GM04504 (cell line): ENCODE results near the gene EFHD2.
"Not testable (repeated sequence)": the region's sequence is repeated elsewhere in the genome, so short reads cannot be mapped to it uniquely, and the experiment has no call there.

Source experiments
- DNase-seq: peaks from one replicate; pipeline ENCODE4 v3.0.0-alpha.2; 2012; ENCODE audit warnings: low read depth

The EFHD2 gene, protein sequence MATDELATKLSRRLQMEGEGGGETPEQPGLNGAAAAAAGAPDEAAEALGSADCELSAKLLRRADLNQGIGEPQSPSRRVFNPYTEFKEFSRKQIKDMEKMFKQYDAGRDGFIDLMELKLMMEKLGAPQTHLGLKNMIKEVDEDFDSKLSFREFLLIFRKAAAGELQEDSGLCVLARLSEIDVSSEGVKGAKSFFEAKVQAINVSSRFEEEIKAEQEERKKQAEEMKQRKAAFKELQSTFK

DNA sequence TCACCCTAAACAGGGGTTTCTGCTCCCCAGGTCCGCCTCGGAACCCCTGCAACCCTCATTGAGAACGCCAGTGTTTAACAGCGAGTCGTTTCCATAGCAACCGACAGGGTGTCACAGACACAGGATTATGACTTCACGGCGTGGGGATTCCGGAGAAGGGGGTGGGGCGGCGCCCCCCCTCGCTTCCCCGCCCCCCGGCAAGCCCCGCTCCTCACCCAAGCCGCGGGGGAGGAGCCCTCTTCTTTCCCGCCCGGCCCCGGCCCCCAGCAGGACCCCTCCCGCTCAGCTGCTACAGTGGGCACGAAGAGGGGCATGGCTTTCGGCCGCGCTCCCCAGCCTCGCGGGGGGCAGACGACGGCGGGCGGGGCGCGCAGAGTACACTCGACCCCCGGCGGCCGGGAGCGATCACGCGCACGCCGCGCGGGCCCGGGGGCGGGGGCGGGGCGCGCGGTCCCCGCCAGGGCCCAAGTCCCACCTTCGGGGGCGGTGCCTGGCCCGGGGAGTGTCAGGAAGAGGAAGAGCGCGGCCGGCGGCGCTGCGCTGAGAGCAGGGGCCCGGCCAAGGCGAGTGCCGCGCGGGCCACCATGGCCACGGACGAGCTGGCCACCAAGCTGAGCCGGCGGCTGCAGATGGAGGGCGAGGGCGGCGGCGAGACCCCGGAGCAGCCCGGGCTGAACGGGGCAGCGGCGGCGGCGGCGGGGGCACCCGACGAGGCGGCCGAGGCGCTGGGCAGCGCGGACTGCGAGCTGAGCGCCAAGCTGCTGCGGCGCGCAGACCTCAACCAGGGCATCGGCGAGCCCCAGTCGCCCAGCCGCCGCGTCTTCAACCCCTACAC lies at the start of gene EFHD2:
TSS of gene EFHD2 (plus strand) at position 501 of the 835 bp plus-strand sequence. CDS start at position 585, 84 bp downstream.
- no peak for DNase-seq

DNA sequence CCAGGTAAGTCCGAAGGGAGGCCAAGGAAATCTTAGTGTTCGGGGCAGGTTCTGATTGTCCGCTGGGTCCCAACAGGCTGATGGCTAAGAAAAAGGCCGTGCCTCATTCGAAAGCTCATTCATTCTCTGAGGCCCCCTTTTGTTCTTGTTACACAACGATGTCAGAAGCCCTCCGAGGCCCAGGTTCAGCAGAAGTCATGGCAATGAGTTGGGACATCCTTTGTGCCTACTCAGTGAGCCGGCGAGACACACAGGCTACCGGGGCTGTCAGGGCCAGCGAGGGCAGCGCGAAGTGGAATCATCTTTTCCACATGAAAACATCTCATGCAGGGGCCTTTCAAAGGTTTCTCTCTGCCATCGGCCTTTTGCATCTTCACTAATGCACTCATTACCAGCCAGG lies 49.0 kb upstream of the EFHD2 start:
- DNase-seq: no peak

DNA sequence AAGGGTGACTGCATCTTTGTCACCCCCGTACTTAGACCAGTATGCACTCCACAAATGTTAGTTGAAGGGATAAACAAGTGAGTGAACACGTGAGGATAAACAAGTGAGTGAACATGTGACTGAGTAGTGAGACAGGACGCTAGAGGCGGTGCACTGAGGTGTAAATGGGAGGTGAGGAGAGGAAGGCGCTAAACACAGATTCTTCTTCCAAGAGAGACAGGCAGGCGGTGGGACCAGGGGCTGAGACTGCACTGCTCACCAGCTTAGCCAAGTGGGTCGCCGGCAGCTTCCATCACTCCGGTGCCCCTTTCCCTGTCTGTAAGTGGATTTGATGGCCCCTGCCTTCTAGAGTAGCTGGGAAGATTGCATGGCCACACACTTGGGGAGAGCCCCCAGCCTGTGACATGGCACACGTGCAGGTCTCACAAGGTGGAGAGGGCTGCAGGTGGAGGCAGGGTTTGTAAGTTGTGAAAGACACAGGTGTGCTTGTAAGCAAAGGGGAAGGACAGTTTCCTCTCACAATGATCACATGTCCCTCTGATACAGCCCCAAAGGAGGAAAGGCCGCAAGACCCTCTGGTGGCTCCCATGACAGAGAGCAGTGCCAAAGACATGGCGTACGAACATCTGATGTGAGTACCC lies 47.5 kb upstream of the EFHD2 start:
- no peak for DNase-seq

DNA sequence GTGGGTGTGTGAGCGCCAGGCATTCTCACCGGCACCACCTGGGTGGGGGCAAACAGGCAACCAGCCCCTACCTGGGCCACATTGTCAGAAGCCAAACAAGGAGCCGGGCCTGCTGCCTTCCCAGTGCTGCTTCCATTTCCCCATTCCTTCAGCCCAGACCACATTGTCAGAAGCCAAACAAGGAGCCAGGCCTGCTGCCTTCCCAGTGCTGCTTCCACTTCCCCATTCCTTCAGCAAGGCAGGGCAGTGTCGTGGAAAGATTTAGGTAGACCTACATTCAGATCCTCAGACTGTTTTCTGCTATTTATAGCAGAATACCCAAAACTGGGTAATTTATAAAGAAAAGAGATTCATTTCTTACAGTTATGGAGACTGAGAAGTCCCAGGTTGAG lies 47.0 kb upstream of the EFHD2 start:
- no peak for DNase-seq

DNA sequence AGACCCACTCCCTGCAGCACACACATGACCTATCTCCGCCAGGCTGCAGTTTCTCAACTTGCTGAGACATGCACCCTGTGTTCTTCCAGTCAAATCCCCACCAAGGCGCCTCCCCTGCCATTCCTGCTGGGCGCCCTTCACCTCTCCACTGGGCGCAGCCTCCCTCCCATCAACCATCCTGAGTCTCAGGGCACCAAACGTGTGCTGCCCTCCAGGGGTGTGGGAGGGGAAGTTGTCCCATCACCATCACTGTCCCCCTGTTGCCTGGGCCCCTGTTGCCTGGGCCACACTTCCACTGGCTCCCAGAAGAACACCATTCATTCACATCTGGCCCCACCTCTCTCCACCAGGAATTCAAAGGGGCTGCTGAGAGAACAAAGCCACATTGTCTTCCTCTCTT lies 44.9 kb upstream of the EFHD2 start:
- DNase-seq: no peak

DNA sequence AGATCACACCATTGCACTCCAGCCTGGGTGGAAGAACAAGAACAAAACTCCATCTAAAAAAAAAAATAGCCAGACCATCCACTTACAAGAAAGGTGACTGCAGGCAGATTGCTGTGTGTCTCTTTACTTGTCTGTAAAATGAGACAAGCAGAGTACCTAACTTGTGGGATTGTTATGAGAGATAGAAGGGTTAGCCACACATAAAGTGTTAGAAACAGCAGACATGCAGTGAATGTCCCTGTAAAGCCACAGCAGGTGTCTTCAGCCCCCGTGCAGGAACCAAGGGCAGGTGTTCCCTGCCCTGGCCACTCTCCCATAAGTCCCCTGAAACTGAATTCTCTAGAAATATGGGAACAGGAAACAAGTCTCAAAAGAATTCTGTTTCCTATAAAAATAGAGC lies 40.8 kb upstream of the EFHD2 start:
- DNase-seq: no peak

DNA sequence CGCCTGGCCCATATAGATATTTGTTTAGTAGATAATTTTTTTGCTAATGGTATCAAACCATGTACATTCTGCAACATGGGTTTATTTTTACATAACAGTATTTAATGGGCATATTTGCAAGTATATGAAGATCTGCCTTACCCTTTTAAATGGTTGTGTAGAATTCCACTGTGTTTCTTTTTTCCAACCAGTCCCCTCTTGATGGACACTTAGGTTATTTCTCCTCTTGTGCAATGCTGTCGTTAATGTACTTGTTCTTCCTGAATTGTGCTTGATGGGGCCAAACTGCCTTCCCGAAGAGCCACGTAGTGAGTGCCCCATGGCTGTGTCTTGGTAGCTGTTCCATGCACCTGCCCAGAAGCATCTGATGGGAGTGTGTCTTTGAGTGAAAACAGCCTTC lies 39.4 kb upstream of the EFHD2 start:
- DNase-seq: no peak

DNA sequence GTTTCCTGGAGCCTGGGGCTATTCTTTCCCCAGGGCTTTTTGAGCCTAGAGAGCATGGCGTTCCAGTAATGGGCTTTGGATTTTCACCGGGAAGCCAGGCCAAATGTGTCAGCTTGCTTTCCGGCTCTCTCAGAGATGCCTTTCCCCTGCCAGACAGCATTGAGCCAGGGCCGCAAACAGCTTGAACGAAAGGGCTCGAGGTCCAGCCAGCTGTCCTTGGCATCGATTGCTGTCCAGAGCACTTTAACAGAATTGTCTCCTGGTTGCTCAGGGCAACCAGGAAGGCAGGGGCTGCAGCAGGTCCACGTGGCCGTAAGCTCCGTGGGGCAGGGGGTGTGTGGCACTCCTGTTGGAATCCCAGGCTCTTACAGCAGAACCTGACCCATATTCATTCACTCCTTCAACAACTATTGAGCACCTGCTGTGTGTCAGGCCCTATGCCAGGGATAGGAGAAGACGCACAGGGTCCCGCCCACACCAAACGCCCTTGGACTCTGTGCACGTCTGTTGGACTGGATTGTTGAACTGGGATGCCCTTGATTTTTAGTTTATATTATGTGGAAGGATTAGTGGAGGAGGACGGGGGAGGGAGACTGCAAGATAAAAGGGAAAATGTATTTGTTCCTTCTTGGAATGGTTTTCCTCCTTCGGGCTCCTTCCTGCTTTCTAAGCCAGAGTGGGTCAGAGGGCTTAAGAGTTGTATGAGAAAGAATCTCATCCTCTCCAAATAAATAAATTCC lies 38.7 kb upstream of the EFHD2 start:
- no peak for DNase-seq

DNA sequence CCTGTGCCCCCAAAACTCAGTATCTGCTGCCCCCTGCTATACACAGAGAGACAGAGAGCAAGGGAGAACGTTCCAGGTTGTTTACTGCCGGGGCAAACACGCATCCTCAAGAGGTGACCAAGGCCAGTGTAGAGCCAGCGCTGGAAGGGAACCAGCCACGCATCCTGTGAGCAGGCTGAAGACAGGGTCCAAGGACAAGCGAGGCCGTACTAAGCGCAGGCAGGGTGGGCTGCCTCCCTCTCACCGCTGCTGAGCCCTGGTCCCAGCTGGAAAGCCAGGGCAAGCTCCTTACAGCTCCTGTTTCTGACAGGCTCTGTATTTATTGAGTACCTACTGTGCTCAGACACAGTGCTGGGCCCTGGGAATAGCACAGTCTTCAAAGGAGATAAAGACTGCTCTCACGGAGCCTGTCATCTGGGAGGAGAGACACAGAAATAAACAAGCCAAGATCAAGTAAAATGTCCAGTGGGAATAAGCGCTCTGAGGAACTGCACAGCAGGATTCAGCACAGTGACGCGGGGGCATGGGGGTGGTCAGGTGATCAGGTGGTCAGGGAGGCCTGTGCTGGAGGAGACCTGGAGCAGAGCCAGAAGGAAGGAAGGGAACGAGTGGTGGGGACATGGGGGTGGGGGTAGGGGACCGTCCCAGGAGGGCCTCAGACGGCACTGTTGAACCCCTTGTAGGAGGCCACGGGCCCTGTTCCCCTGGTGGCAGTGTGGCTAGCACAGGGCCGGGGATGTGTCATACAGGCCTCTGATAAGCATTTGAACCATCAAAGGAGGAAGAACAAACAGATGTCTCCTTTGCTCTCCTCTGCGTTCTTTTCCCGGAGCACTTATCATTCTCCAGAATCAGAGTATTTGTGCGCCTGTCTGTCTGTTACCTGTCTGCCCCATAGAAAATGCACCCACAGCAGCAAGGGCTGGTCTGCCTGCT lies 37.8 kb upstream of the EFHD2 start:
- DNase-seq: no peak

DNA sequence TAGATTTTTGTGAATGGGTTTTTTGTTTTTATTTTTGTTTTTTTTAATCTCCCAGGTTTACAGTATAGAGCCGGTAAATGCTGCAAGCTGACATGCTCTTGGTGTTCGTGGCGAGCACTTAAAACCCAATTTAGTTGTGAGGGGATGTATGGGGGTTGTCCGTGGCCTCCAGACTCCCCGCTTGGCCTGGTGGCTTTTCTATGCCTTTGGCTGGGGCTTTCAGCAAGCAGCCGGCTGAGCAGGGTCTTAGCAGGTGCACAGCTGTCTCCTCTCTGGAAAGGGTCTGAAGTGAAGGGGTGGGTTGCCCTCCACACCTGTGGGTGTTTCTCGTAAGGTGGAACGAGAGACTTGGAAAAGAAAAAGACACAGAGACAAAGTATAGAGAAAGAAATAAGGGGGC lies 31.0 kb upstream of the EFHD2 start:
- DNase-seq: no peak

DNA sequence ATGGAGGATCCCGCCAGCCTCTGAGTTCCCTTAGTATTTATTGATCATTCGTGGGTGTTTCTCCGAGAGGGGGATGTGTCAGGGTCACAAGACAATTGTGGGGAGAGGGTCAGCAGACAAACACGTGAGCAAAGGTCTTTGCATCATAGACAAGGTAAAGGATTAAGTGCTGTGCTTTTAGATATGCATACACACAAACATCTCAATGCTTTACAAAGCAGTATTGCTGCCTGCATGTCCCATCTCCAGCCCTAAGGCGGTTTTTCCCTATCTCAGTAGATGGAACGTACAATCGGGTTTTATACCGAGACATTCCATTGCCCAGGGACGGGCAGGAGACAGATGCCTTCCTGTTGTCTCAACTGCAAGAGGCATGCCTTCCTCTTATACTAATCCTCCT lies 30.5 kb upstream of the EFHD2 start:
- not testable (repeated sequence) for DNase-seq

DNA sequence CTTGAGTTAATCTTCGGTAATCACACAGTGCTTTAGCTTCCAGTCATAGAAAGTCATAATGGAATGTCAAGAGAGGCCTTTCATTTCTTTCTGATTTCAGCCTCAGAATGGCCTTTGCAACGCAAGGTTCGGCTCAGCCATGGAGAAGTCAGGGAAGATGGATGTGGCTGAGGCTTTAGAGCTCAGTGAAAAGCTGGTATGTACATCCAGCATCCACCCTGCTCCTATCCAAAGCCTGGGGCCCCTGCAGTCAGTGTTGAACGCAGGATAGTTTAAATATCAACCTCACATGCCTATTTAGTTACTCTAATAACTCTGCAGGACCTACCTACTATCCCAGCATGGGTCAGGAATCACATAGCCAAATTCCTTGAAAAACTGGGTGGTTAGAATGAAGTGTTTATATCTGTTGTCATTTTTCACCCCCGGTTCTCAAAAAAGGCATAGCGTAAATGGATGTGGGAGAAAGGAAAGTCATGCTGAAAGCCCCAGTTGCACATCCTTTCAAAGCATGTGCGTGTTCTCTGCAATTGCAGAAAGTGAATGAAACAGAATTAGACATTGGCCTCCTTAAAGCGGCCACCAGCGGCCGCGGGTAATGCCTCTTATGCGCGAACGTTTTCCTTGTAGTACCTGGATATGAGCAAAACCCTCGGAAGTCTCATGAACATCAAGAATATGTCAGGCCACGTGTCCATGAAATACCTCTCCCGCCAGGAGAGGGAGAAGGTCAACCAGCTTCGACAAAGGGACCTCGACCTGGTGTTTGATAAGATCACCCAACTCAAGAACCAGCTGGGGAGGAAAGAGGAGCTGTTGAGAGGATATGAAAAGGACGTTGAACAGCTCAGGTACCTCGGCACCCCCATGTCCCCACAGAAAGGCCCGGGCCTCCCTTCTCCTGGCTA lies 28.8 kb upstream of the EFHD2 start:
- DNase-seq: no peak

DNA sequence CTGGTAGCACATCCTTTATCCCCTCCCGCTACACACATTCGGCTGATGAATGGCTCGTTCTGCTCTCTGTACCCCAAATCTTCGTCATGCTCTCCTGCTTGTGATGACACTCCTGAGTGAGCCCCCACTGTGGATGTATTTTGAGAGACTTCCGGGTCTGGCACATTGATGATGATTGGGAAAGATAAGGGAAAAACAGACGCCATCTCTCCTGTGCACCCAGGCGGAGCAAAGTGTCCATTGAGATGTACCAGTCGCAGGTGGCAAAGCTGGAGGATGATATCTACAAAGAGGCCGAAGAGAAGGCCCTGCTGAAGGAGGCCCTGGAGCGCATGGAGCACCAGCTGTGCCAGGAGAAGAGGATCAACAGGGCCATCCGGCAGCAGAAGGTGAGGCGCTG lies 27.9 kb upstream of the EFHD2 start:
- DNase-seq: no peak

DNA sequence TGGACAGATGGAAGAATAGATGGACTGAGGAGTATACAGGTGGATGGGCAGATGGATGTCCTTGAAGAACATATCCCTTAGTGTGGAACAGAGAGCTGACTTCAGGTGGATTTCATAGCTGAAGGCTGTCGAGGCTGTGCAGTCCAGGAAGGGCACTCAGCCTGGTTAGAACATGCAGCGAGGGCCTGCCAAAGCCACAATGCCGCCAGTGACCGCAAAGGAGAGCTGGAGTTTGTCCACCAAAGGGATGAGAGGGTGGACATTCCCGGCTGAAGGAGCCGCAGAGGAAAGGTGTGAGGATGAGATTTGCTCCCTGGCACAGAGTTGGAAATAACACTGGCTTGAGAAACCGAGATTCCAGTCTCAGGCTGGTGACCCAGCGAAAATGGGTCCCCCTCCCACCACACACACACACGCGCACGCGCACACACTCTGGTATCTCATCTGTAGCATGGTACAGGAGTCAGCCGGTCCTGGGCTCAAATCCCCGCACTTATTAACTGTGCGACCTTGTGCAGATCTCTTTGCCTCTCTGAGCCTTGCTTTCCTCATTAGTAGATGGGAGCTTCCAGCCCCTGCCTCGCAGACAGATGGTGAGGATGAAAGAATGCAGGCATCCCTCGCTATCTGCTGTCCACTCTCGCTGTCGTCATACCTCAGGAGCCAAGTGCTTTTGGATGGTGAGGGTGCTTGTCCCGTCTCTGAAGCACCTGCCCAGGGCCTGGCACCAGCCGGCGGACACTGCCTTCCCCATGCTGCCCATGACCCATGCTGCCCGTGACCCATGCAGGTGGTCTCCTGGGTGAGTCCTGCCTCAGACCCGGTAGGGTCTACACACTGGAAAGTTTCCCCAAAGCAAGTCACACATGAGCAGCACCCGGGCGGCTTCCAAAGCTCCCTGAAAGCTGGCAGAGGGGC lies 26.8 kb upstream of the EFHD2 start:
- no peak for DNase-seq

DNA sequence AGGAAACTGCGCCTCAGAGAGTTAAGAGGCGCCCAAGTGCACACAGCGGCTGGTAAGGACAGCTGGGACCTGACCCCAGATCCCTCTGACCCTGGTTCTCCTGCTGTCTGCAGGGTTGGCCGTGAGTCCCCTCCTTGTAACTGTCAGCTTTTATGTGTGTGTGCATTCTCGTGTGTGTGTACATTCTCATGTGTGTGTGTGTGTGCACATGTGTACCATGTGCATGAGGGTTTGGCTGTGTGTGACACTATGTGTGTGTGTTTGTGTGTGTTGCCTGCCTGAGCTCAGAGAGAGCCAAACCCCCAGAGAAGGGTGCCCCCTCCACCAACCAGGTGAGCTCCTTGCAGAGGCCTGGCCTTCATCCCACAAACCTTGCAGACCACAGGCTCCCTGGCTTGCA lies 25.9 kb upstream of the EFHD2 start:
- DNase-seq: no peak

DNA sequence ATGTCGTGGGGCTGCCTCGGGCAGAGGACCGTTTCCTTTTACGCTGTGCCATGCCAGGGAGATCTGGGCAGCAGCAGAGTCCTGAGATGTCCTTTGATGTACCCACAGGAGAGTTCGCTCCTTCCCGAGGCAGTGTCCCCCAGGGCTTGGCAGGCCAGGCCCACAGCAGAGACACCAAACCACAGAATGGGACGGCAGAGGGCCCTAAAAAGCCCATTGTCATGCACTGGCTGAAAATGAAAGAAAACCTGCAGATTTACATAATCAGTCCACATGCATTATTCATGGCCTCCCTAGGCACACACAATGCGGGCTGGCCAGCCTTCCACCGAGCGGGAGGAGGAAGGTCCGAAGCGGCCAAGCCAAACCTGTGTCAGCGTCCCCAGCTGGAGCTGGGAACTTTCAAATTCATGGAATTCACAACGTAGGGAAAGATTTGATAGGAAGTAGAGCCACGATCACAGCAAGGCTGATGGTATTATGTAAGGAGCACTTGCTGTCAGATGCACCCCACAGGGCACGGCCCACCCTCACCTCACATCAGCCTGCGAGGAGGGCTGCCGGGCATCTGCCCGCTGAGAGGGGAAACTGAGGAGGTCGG lies 25.3 kb upstream of the EFHD2 start:
- DNase-seq: peak; percentile 15

DNA sequence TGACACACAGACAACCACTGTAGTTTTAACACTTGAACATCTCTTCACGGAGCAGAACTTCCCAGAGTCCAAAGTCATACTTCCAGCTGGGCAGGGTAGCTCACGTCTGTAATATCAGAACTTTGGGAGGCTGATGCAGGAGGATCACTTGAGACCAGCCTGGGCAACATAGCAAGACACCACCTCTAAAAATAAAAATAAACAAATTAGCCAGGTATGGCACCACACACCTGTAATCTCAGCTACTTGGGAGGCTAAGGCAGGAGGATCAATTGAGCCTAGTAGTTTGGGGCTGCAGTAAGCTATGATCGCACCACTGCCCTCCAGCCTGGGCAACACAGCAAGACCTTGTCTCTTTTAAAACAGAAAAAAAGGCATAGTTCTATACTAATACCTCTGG lies 24.3 kb upstream of the EFHD2 start:
- DNase-seq: no peak

DNA sequence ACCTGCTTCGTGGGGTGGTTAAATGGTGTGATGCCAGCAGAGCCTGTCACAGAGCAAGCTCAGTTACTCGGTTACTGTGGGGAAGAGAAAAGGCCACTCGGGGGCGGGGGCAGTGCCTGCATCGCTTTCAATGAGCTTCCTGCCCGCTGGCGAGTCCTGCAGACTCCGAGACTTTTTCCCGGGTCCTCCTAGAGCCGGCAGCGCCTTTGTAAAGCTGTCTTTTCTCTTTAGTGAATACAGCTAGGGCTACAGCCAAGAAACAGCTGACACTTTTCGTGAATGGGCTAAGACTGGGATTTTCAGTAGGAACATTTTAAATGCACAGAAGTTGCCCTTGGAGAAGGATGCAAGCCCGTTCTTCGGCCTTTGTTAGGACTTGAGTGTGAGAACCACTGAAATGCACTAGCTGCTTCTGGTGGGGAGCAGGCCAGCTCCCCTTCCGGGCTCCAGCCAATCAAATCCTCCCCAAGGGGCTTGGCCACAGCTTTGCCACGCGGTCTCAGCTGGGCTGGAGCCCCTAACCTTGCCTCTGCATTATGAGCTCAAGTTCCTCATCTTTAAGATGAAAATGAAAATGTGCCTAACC lies 23.4 kb upstream of the EFHD2 start:
- no peak for DNase-seq
